Uterus (tissue), 2 donors: ENCODE results near the gene HCN2.

Experiments used
- CTCF ChIP-seq, 4 experiments: fragments of 200-600 bp in 2 of 4; fragments of 450-650 bp in 2 of 4; sonication (generic) in 2 of 4; IDR thresholded peaks; one replicate each; pipeline ENCODE4 v1.5.1; 2016 to 2019; ENCODE audit warnings: antibody characterized with exemption in 4 of 4, mild to moderate bottlenecking in 2 of 4, moderate library complexity in 1 of 4
- POLR2A ChIP-seq, 2 donors: fragments of 450-650 bp; IDR thresholded peaks; one replicate each; pipeline ENCODE4 v1.6.1; 2016; ENCODE audit warnings: antibody characterized with exemption in 2 of 2, mild to moderate bottlenecking in 1 of 2, moderate library complexity in 1 of 2

- TF ChIP-seq CTCF (IDR thresholded peaks at IDR 0.05) = no peak
- TF ChIP-seq POLR2A (IDR thresholded peaks at IDR 0.05) = no peak
These were observed 67.9 kb downstream of the HCN2 start for GRCh38 chr19:657611-658010.
